RPMI7951 (cell line): ENCODE results near the gene PYGB. TPM values are rescaled to one million over a fixed set of nuclear protein-coding genes. Genes with fewer than 3 reads are reported as not detected.

Experiments used
- DNase-seq: peaks from one replicate; pipeline ENCODE4 v3.0.0-alpha.2; 2012; ENCODE audit warnings: low read depth
- total RNA-seq: library from RNA; depleted of rRNA; stranded (reverse); fragments of >200 nt; shearing (Covaris generic); gene quantifications from 2 replicates; pipeline ENCODE4 v1.2.3, GENCODE V29; 2014

Gene PYGB
- total RNA-seq, 1 experiment from 2014 or later: 70.8 TPM

DNA sequence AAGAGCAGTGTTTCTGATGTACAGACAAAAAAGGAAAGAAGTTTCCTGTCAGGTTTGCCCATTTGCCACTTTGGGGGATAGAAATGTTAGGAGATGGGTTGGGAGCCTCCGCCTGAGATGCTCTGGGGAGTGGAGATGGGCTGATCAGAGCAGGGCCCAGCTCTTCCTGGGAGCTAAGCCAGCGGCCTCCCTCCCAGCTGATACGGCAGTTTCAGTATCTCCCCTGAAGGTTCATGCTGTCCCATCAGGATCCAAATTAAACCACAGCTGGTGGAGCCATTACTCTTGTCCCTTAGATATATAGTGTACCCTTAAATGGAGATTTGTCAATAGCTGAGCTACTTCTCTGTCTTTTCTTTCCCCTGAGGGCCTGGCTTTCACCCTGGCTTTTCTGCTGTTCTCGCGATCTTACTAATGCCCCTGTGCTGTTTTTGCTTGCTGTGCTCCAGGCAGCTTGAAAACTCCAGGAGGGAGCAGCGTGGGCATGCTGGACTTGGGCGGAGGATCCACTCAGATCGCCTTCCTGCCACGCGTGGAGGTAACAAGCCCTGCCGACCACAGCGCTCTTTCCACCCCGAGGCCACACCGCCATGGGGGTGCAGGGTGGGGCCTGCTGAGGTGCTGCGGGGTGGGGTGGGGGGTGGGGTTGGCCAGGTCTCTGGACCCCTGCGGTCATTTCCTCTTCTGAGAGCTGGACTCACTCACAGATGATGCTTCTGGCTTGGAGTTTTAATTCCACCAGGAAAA, 31.5 kb upstream of the PYGB start:
- no peak for DNase-seq

DNA sequence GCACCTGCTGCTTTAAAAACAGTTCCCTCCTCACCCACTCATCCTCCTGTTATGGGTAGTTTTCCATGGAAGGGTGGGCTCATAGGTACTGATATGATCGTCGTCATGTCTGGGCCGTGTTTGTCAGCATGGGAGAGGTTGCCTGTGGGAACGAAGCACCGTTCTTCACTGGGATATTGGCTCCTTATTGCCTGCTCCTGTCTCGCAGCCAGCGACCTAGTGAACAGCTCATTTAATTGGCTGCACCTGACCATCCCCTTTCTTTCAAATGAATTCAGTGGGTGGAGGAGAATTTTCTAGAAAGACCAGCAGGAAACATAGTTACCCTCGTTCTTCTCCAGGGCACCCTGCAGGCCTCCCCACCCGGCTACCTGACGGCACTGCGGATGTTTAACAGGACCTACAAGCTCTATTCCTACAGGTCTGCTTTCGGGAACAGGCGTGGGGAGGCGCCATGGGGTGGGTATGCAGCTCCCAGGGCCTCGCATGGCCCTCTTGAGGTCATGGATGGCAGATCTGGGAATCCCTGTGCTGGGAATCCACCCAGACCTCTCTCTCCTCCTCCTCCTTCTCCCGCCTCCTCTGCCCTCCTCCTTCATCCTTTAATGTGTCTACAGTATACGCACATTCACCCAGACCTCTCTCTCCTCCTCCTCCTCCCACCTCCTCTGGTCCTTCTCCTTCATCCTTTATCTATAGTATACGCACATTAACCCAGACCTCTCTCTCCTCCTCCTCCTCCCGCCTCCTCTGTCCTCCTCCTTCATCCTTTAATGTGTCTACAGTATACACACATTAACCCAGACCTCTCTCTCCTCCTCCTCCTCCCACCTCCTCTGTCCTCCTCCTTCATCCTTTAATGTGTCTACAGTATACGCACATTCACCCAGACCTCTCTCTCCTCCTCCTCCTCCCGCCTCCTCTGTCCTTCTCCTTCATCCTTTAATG, 30.4 kb upstream of the PYGB start:
- no peak for DNase-seq

DNA sequence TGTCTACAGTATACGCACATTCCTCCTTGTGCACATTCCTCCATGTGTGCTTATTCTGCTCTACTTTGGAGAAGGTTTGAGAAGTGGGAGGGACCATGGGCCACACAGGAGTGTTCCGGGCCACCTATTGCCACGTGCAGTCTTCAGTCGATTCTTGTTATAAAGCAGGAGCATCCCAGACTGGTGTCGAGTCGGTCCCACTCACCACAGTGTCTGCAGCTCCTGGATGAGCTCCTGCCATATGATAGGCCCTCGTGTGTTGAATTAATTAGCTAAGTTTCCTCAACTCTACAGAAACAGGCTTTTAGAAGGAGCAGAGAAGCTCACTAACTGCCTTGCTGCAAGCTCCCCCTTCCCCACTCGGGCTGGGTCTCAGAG, 29.8 kb upstream of the PYGB start:
- no peak for DNase-seq

DNA sequence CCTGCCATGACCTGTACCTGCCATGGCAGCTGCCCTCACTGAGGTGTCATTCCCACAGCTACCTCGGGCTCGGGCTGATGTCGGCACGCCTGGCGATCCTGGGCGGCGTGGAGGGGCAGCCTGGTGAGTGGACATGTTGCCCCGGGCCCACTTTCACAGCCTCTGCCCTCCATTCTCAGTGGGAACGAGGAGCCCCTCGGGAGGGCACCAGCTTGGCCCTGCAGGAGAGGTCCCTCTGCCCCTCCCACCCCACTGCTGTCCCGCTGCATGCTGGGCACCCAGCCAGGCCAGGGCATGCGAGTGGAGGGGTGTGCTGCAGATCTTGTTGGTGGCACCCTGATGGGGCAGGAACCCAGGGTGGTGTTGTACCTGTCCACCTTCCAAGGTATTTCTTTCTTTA, 29.4 kb upstream of the PYGB start:
- DNase-seq: no peak

DNA sequence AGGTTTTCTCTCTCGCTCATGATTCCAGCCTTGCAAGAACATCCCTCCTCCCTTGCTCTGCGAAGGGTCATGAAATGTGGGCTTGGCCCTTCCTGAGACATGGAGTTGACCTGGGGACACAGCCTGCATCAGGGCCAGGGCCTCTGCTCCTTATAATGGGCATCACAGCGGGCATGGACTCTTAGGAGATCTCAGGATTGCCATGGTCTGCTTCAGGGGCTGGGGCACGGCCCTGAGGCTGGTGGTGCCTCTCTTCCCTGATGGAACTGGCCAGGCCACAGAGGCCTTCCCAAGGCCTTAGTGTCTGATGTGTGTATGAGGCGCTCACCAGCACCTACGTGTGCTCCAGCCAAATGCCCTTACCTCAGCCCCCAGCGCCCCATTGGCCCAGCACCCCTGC, 28.5 kb upstream of the PYGB start:
- DNase-seq: no peak

GRCh38 chr20:25220021-25220730, 27.7 kb upstream of the PYGB start:
- no peak for DNase-seq

GRCh38 chr20:25220810-25221591, 26.9 kb upstream of the PYGB start:
- no peak for DNase-seq

DNA sequence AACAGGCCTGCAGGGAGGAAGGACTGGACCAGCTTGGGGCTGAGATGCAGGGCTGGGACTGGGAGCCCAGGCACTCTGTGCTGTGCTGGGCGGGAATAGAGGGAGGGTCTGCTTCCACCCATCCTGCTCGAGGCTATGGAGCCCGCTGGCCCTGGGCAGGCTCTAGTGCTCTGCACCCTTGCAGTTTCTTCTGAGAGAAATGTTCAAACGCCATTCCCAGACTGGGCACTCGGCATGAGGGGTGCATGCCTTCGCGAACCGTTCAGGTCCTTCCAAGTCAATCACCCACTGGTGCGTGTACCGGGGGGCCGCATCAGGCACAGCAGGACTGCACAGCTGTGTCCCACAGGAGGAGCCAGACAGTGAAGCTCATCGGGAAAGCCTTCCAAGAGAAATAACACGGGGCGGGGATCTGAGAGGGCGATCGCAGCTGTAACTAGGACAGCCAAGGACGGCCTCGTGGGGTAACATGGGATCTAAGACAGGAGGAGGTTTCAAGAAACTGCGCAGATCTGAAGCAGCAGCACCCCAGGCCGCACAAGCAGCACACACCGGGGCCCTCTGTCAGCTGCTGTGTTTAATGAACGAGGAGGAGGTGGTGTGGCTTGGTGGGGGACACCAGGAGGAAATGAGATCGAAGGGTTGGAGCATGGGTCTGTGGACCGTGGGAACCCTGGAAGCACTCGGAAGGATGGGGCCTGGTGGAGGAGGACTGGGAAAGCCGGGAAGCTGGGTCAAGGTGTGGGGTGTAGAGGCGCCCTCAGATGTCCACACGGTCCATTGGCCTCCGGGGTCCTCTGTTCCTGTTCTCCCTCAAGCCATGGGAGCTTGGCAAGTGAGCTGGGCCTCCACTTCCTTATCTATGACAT, 26.1 kb upstream of the PYGB start:
- DNase-seq: no peak

DNA sequence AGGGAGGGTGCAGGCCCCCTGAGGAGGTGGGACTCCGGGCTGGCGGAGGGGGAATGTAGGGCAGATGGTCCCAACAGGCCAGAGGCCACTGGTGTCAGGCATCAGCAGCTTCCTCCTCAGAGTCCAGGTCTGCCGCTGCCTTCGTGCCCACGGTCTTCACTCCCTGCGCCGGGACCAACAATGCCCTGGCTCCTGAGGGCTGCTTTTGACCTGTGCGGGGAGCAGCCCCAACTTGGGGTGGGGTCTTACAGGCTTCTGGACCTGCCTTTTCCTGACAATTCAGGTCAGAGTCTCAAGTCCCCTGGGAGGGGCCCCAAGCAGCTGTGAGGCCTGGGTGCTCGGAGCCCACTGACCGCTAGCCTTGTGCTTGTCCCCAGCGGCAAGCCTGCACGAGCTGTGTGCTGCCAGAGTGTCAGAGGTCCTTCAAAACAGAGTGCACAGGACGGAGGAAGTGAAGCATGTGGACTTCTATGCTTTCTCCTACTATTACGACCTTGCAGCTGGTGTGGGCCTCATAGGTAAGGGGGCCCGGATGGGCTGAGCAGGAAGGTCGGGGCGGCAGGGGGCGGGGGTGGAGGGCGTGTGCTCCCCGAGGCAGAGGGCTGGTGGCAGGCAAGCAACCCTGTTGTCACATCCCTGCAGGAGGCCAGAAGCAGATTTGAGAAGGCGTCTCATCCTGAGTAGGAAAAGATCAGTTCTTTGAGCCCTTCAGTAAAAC, 25.3 kb upstream of the PYGB start:
- DNase-seq: no peak

GRCh38 chr20:25223179-25223661, 24.7 kb upstream of the PYGB start:
- DNase-seq: peak; percentile 97

DNA sequence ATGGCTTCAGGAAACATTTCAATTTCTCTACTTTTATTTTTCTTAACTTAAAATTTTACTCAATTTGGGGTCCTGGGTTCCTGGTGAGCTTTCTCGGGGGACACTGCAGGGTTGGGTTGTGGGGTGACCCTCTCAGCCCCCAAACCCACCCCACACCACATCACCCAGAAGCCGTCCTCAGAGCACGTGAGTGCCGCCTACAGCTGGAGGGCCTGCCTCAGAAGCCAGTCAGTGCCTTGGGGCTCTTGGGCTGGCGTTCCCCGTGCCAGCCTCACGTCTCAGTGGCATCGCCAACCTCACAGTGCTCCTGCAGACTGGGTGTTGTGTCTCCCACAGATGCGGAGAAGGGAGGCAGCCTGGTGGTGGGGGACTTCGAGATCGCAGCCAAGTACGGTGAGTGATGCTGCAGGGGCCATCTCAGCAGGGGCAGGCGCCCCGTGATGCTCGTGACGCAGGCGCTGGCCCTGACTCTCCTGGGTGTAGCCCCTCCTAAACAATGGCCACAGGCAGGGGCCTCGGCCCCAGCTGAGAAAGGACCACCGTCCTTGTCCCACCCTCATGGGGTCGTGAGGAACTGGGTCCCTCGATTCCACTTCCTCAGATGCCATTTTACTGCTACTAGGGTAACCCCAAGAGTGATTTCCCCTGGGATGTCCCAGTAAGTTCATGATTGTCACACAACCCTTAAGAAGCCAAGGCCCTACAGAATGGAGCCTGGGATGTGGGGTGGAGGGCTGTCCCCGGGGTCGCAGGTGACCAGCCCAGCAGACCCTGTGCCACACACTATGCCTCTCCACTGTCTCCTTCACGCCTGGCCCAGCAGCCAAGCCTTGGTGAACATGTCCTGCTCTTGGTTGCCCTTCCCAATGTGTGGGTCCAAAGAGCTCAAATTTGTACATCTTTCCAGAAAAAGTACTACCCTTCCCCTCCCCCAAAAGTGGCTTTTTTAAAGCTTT, 23.8 kb upstream of the PYGB start:
- no peak for DNase-seq

GRCh38 chr20:25224941-25225340, 22.9 kb upstream of the PYGB start:
- no peak for DNase-seq

- DNase-seq: no peak
These were observed 22.0 kb upstream of the PYGB start for GRCh38 chr20:25225642-25226432.

DNA sequence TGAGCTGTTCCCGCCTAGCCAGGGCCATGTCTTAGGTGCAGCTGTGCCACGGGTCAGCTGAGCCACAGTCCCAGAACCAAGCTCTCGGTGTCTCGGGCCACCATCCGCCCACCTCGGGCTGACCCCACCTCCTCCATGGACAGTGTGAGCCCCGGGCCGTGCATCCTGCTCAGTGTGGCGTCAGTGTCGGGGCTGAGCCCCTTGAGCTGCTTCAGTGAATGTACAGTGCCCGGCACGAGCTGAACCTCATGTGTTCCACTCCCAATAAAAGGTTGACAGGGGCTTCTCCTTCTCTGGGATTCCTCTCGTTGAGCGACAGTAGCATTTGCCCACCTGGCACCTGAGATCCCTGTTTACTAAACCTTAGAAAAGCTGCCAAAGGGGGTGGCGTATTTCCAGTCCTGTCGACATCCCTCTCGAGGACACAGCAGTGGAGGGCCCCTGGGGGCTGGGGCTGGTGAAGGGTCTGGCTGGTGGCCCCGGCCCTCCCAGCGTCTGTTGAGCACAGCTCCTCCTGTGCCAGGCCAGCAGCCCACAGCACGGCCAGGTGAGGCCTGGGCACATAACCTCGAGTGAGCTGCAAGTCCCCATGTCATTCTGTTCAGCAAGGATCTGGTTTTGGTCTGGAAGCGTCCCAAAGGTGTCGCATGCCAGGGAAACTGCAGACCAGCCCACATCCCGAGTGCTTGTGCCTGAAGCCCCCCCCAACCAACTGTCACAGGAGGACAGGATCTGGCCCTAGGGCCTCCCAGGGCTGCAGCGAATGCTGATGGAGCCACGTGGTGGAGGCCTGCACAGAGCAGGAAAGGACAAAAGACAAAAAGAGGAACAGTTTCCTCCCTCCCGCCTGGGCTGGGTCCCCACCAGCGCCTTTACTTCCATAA, 21.2 kb upstream of the PYGB start:
- DNase-seq: peak; percentile 87

DNA sequence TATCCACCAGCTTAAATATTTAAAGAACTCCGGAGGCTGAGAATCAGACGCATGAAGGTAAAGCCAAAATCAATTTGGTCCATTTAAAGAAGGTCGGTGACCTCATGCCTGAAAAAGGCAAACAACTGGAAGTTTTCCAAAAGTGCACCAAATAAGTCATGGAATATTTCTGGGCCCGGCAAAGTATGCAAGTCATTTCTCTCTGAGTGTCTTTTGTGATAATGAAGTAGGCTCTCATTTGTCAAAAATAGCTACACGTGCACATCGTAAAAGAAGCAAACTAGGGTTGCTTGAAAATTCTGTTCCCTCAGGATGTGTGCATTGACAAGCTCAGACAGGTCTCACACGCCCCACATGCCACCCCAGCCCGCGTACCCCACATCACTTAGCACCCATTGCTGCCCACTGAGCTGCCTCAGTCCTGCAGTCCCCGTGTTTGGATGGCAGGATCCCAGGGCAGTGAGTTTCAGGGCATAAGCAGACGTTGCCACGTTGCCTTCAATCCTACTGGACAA, 20.5 kb upstream of the PYGB start:
- DNase-seq: peak; percentile 88

DNA sequence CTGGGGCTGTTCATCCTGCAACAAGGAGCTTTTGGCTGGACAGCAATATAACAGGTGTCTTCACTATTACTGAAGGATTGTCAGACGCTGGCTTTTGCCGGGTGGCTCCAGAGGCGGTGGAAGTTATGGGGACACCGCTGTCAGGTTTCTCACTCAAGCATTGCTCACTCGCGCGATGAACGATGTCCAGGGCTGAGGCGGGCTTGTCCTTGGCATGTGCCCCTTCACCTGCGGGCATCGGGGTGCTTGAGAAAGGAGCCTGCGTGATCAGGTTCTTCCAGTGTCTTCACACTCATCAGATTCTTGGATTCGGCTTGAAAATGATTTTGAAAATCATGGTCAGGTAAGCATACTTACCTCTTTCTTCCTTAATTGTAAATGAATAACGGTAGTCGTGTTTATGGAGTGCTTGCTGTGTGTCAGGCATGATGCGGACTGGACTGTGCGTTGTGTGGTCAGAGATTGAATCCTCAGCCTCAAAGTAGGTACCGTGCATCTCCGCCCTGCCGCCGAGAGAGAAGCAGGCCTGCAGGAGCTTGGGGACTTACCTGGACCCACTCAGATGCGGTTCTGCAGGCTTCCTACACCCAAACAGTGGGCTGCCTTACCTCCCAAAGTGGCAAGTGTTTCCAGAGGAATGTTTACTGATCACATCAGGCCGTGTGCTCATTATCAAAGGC, 18.3 kb upstream of the PYGB start:
- DNase-seq: no peak
